Measurements from ENCODE around the gene PCNX2.

The PCNX2 gene

DNA sequence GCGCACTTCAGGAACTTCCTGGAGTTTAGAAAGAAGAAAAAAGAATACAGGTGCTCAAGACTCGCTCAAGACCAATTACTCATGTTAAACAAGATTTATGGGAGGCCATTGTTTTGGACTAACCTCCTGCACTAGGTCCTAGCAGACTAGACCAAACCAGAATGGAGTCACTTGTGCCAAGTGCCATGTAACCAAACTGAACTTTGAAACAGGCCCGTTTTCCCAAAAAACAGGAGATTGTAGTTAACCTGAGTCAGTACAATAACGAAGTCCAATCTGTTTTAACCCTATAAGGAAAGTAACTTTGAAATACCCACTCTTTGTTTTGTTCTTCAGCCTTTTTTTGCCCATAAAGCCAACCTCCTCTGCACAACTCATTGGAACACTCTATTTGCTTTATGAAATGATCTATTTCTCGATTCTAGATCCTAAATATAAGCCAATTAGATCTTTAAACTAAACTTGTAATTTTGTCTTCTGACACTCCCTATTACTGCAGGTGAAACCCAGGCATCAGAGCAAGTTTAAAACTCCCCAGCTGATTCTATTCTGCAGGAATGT, 345.8 kb downstream of the PCNX2 start:
- no peaks in the 10 kb centered on the region for H3K9me3 ChIP-seq (replicated peaks; ENCODE audit: insufficient read depth, low read length)
- H3K36me3 ChIP-seq (replicated peaks; ENCODE audit: insufficient read depth, low read length) = no peaks in the 10 kb centered on the region
- H2AFZ ChIP-seq (ENCODE audit: low read length) = peak overlapping the region; percentile 99
- peak overlapping the region; percentile 83 for H3K4me3 ChIP-seq (ENCODE audit: low read length)
- TF ChIP-seq EZH2phosphoT487 (IDR thresholded peaks at IDR 0.05; ENCODE audit: low read length) (no peak), CTCF (IDR thresholded peaks at IDR 0.05; ENCODE audit: low read length) (no peak), EZH2 (optimal IDR thresholded peaks at IDR 0.05; ENCODE audit: low read depth, low read length) (no peak)
- H3K4me1 ChIP-seq (ENCODE audit: low read length) = peaks cover 6% of the 10 kb centered on the region; the same call in 1 of the 2 replicates
- H3K79me2 ChIP-seq (ENCODE audit: low read length) = no peaks in the 10 kb centered on the region
- H3K27me3 ChIP-seq (replicated peaks; ENCODE audit: insufficient read depth, low read length) = no peaks in the 10 kb centered on the region
- no peaks in the 10 kb centered on the region for H3K9me2 ChIP-seq (replicated peaks; ENCODE audit: insufficient read depth, low read length)
- no peaks in the 10 kb centered on the region for H3F3A ChIP-seq (ENCODE audit: insufficient read depth, low read length)
- H3K9ac ChIP-seq (ENCODE audit: low read length) = peak overlapping the region; percentile 69; the same call in 1 of the 2 replicates
- DNase-seq = no peak
- peak overlapping the region; percentile 79 for H3K4me2 ChIP-seq (ENCODE audit: low read depth, low read length)
- no peaks in the 10 kb centered on the region for H4K20me1 ChIP-seq (ENCODE audit: insufficient read depth, low read length)
- H3K27ac ChIP-seq (ENCODE audit: low read length) = peak overlapping the region; percentile 10; the same call in 1 of the 2 replicates

DNA sequence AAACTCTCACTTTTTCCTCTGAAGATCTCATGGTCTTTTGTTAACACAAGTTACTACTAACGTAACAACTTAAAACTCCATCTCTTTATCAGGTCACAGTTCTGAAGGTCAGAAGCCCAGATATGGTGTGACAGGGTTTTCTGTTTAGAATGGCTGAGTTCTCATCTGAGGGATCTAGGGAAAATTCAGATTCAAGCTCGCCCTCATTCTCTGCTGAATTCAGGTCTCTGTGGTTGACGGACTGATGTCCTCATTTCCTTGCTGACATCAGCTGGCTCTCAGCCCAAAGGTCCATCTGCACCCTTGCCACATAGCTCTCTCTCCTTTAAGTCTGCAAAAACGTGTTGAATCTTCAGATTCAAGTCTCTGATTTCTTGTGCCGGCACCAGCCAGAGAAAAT, 351.2 kb downstream of the PCNX2 start:
- H3K9me2 ChIP-seq (replicated peaks; ENCODE audit: insufficient read depth, low read length) = no peaks in the 10 kb centered on the region
- H3K4me2 ChIP-seq (ENCODE audit: low read depth, low read length) = no peak overlapping the region
- no peaks in the 10 kb centered on the region for H3K9me3 ChIP-seq (replicated peaks; ENCODE audit: insufficient read depth, low read length)
- no peak overlapping the region for H3K9ac ChIP-seq (ENCODE audit: low read length)
- TF ChIP-seq CTCF (IDR thresholded peaks at IDR 0.05; ENCODE audit: low read length) (no peak), EZH2 (optimal IDR thresholded peaks at IDR 0.05; ENCODE audit: low read depth, low read length) (no peak), EZH2phosphoT487 (IDR thresholded peaks at IDR 0.05; ENCODE audit: low read length) (no peak)
- no peaks in the 10 kb centered on the region for H3K36me3 ChIP-seq (replicated peaks; ENCODE audit: insufficient read depth, low read length)
- H3K4me1 ChIP-seq (ENCODE audit: low read length) = 0 out of 2 replicates have a peak, but pooled peaks cover 2% of the 10 kb centered on the region
- H3F3A ChIP-seq (ENCODE audit: insufficient read depth, low read length) = no peaks in the 10 kb centered on the region
- no peaks in the 10 kb centered on the region for H3K79me2 ChIP-seq (ENCODE audit: low read length)
- H2AFZ ChIP-seq (ENCODE audit: low read length) = no peak overlapping the region
- H3K27me3 ChIP-seq (replicated peaks; ENCODE audit: insufficient read depth, low read length) = no peaks in the 10 kb centered on the region
- H4K20me1 ChIP-seq (ENCODE audit: insufficient read depth, low read length) = no peaks in the 10 kb centered on the region
- no peak overlapping the region for H3K27ac ChIP-seq (ENCODE audit: low read length)
- DNase-seq = no peak
- no peak overlapping the region for H3K4me3 ChIP-seq (ENCODE audit: low read length)

DNA sequence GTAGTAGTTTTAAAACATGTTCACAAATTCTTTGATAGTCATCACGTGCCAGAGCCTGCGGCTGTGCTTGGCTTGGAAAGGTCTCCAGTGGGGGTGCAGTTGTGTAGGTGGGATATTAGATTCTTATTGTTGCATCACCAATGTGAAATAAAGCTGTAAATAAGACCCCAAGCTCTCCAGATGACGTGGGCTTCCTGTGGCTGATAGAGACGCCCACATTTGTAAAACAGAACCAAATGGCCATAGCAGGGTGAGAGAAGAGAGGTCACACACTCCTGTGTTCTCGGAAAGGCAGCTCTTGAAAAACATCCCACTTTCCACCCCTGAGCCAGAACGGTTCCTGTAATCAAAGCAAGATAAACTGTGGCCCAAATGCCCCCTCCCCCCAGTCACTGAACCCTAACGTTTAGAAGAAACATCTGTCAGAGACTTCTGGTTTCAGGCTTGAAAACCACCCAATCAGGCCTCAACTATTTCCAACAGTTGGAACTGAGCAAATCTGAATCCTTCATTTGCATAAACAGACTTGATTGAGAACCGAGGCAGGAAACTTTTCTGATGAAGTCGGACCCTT, 351.8 kb downstream of the PCNX2 start:
- Histone ChIP-seq H4K20me1 (ENCODE audit: insufficient read depth, low read length) (no peaks in the 10 kb centered on the region), H2AFZ (ENCODE audit: low read length) (no peak overlapping the region), H3K4me2 (ENCODE audit: low read depth, low read length) (no peak overlapping the region), H3K9me3 (replicated peaks; ENCODE audit: insufficient read depth, low read length) (no peaks in the 10 kb centered on the region), H3F3A (ENCODE audit: insufficient read depth, low read length) (no peaks in the 10 kb centered on the region), H3K27ac (ENCODE audit: low read length) (no peak overlapping the region), H3K9me2 (replicated peaks; ENCODE audit: insufficient read depth, low read length) (no peaks in the 10 kb centered on the region), H3K9ac (ENCODE audit: low read length) (no peak overlapping the region), H3K4me1 (ENCODE audit: low read length) (0 out of 2 replicates have a peak, but pooled peaks cover 2% of the 10 kb centered on the region), H3K27me3 (replicated peaks; ENCODE audit: insufficient read depth, low read length) (no peaks in the 10 kb centered on the region), H3K79me2 (ENCODE audit: low read length) (no peaks in the 10 kb centered on the region), H3K4me3 (ENCODE audit: low read length) (no peak overlapping the region), H3K36me3 (replicated peaks; ENCODE audit: insufficient read depth, low read length) (no peaks in the 10 kb centered on the region)
- TF ChIP-seq CTCF (IDR thresholded peaks at IDR 0.05; ENCODE audit: low read length) = no peak
- no peak for TF ChIP-seq EZH2phosphoT487 (IDR thresholded peaks at IDR 0.05; ENCODE audit: low read length)
- TF ChIP-seq EZH2 (optimal IDR thresholded peaks at IDR 0.05; ENCODE audit: low read depth, low read length) = no peak
- DNase-seq = no peak
